Mesendoderm (in vitro differentiated cells): ENCODE measurements around the gene MOXD1.
"Not testable (repeated sequence)": the region's sequence is repeated elsewhere in the genome, so short reads cannot be mapped to it uniquely, and the experiment has no call there.

ENCODE experiments used
- DNase-seq: peaks from one replicate; pipeline ENCODE4 v3.0.0; 2013
- H2AK5ac ChIP-seq: 2 replicates; pipeline ENCODE4 v1.6.1; 2013; ENCODE audit warnings: low read length, inconsistent platforms
- H2BK120ac ChIP-seq: 2 replicates; pipeline ENCODE4 v1.6.1; 2013; ENCODE audit warnings: low read depth, mild to moderate bottlenecking, low read length, moderate library complexity, mixed read lengths
- H2BK15ac ChIP-seq: replicated peaks from 2 replicates; pipeline ENCODE4 v1.6.1; 2013; ENCODE audit warnings: low read depth, mild to moderate bottlenecking, moderate library complexity
- H2BK5ac ChIP-seq: 2 replicates; pipeline ENCODE4 v1.6.1; 2013; ENCODE audit warnings: low read length, inconsistent platforms
- H3K18ac ChIP-seq: 2 replicates; pipeline ENCODE4 v1.6.1; 2013; ENCODE audit warnings: mild to moderate bottlenecking, low read length, mixed read lengths
- H3K23ac ChIP-seq: one replicate; pipeline ENCODE4 v1.6.1; 2013; ENCODE audit warnings: low read length
- H3K27ac ChIP-seq: 2 replicates; pipeline ENCODE4 v1.5.1; 2013; ENCODE audit warnings: low read depth, mild to moderate bottlenecking, inconsistent platforms, low read length, moderate library complexity
- H3K27me3 ChIP-seq: 2 replicates; pipeline ENCODE4 v1.6.1; 2013; ENCODE audit warnings: low read length, control low read depth, mild to moderate bottlenecking, inconsistent platforms; ENCODE audit not compliant: insufficient read depth, poor library complexity
- H3K36me3 ChIP-seq: 2 replicates; pipeline ENCODE4 v1.6.1; 2013; ENCODE audit warnings: low read length, inconsistent platforms; ENCODE audit not compliant: control insufficient read depth, insufficient read depth
- H3K4ac ChIP-seq: one replicate; pipeline ENCODE4 v1.6.1; 2013; ENCODE audit warnings: low read depth, mild to moderate bottlenecking, low read length, moderate library complexity
- H3K4me1 ChIP-seq: 2 replicates; pipeline ENCODE4 v1.6.1; 2013; ENCODE audit warnings: low read depth, low read length, inconsistent platforms; ENCODE audit not compliant: control insufficient read depth
- H3K4me2 ChIP-seq: 2 replicates; pipeline ENCODE4 v1.6.1; 2013; ENCODE audit warnings: low read length
- H3K4me3 ChIP-seq: 2 replicates; pipeline ENCODE4 v1.5.1; 2013; ENCODE audit warnings: mild to moderate bottlenecking, low read length
- H3K56ac ChIP-seq: one replicate; pipeline ENCODE4 v1.6.1; 2013; ENCODE audit warnings: low read length
- H3K79me1 ChIP-seq: 2 replicates; pipeline ENCODE4 v1.6.1; 2013; ENCODE audit warnings: low read length, inconsistent platforms
- H3K79me2 ChIP-seq: 2 replicates; pipeline ENCODE4 v1.6.1; 2013; ENCODE audit warnings: mild to moderate bottlenecking, low read length; ENCODE audit not compliant: control insufficient read depth, insufficient read depth
- H3K9ac ChIP-seq: 2 replicates; pipeline ENCODE4 v1.6.1; 2013; ENCODE audit warnings: low read length, inconsistent platforms
- H4K5ac ChIP-seq: one replicate; pipeline ENCODE4 v1.6.1; 2013; ENCODE audit warnings: low read length
- H4K8ac ChIP-seq: one replicate; pipeline ENCODE4 v1.6.1; 2013; ENCODE audit warnings: low read depth, mild to moderate bottlenecking, control low read depth, low read length, moderate library complexity
- WGBS: extraction: QIAGEN DNeasy Blood & Tissue Kit; methylation state at CpG from one replicate; pipeline ENCODE4 v1.1.7; 2013; ENCODE audit warnings: low lambda C conversion rate, missing lambda C conversion rate; ENCODE audit not compliant: insufficient coverage; ENCODE audit errors: extremely low coverage; 5-methylcytosine and 5-hydroxymethylcytosine counted together

Gene MOXD1

GRCh38 chr6:132270726-132271402 lies 130.4 kb downstream of the MOXD1 start:
- Histone ChIP-seq H3K4me1 (no peaks in the 10 kb centered on the region), H3K9ac (no peak overlapping the region), H2BK120ac (no peak overlapping the region), H3K4me2 (no peak overlapping the region), H3K4me3 (no peak overlapping the region), H2BK5ac (no peak overlapping the region), H3K23ac (no peak overlapping the region), H3K4ac (no peak overlapping the region), H2BK15ac (no peak overlapping the region), H3K79me1 (no peaks in the 10 kb centered on the region), H4K5ac (no peak overlapping the region), H4K8ac (no peak overlapping the region), H3K18ac (no peak overlapping the region), H3K27ac (no peak overlapping the region), H3K27me3 (no peaks in the 10 kb centered on the region), H3K79me2 (no peaks in the 10 kb centered on the region), H2AK5ac (no peak overlapping the region), H3K56ac (no peak overlapping the region), H3K36me3 (no peaks in the 10 kb centered on the region)
- no peak for DNase-seq
- no CpG with 5 or more reads among the region's 4 CpGs for WGBS

- not testable (repeated sequence) for H2AK5ac ChIP-seq, H4K8ac ChIP-seq, H3K79me1 ChIP-seq, H3K56ac ChIP-seq, H3K23ac ChIP-seq, H3K27me3 ChIP-seq, H3K4me3 ChIP-seq, H4K5ac ChIP-seq, H3K79me2 ChIP-seq, H2BK15ac ChIP-seq, H3K4me1 ChIP-seq, H3K9ac ChIP-seq, H3K18ac ChIP-seq, DNase-seq, H3K4me2 ChIP-seq, H2BK5ac ChIP-seq, H2BK120ac ChIP-seq, H3K36me3 ChIP-seq, H3K4ac ChIP-seq, H3K27ac ChIP-seq
- WGBS: no CpG with 5 or more reads among the region's 5 CpGs
These were observed 132.6 kb downstream of the MOXD1 start for GRCh38 chr6:132268666-132269065.

GRCh38 chr6:132268209-132268608 lies 133.1 kb downstream of the MOXD1 start:
- no CpG with 5 or more reads among the region's 2 CpGs for WGBS
- Histone ChIP-seq H3K27ac (no peak overlapping the region), H3K4me2 (no peak overlapping the region), H3K79me2 (no peaks in the 10 kb centered on the region), H2AK5ac (no peak overlapping the region), H2BK5ac (no peak overlapping the region), H4K8ac (no peak overlapping the region), H3K79me1 (no peaks in the 10 kb centered on the region), H2BK15ac (no peak overlapping the region), H3K18ac (no peak overlapping the region), H3K9ac (no peak overlapping the region), H3K23ac (no peak overlapping the region), H3K4ac (no peak overlapping the region), H3K27me3 (no peaks in the 10 kb centered on the region), H2BK120ac (no peak overlapping the region), H3K4me1 (no peaks in the 10 kb centered on the region), H3K56ac (no peak overlapping the region), H3K36me3 (no peaks in the 10 kb centered on the region), H3K4me3 (no peak overlapping the region), H4K5ac (no peak overlapping the region)
- DNase-seq: no peak

- Histone ChIP-seq H3K27ac (no peak overlapping the region), H4K5ac (no peak overlapping the region), H3K36me3 (no peaks in the 10 kb centered on the region), H3K9ac (no peak overlapping the region), H3K18ac (no peak overlapping the region), H3K27me3 (no peaks in the 10 kb centered on the region), H3K4ac (no peak overlapping the region), H3K4me2 (no peak overlapping the region), H4K8ac (no peak overlapping the region), H3K56ac (no peak overlapping the region), H3K23ac (no peak overlapping the region), H3K79me1 (no peaks in the 10 kb centered on the region), H2BK5ac (no peak overlapping the region), H3K4me3 (no peak overlapping the region), H2BK120ac (no peak overlapping the region), H3K79me2 (no peaks in the 10 kb centered on the region), H2AK5ac (no peak overlapping the region), H3K4me1 (no peaks in the 10 kb centered on the region), H2BK15ac (no peak overlapping the region)
- DNase-seq: no peak
These were observed 135.7 kb downstream of the MOXD1 start for GRCh38 chr6:132265451-132266097.

- DNase-seq: no peak
- Histone ChIP-seq H3K27me3 (no peaks in the 10 kb centered on the region), H3K36me3 (no peaks in the 10 kb centered on the region), H3K79me2 (no peaks in the 10 kb centered on the region), H3K23ac (no peak overlapping the region), H2BK5ac (no peak overlapping the region), H4K8ac (no peak overlapping the region), H4K5ac (no peak overlapping the region), H3K4me2 (no peak overlapping the region), H2BK15ac (no peak overlapping the region), H3K18ac (no peak overlapping the region), H2AK5ac (no peak overlapping the region), H3K4me1 (no peaks in the 10 kb centered on the region), H3K4ac (no peak overlapping the region), H2BK120ac (no peak overlapping the region), H3K79me1 (no peaks in the 10 kb centered on the region), H3K56ac (no peak overlapping the region), H3K27ac (no peak overlapping the region), H3K4me3 (no peak overlapping the region), H3K9ac (no peak overlapping the region)
- no CpG with 5 or more reads among the region's 6 CpGs for WGBS
These were observed 137.2 kb downstream of the MOXD1 start for GRCh38 chr6:132264021-132264500.

- Histone ChIP-seq H3K18ac (no peak overlapping the region), H2BK5ac (no peak overlapping the region), H3K79me2 (no peaks in the 10 kb centered on the region), H2BK120ac (no peak overlapping the region), H3K4me3 (no peak overlapping the region), H2BK15ac (no peak overlapping the region), H3K4ac (no peak overlapping the region), H3K79me1 (no peaks in the 10 kb centered on the region), H3K4me1 (no peaks in the 10 kb centered on the region), H4K8ac (no peak overlapping the region), H3K56ac (no peak overlapping the region), H3K23ac (no peak overlapping the region), H3K9ac (no peak overlapping the region), H3K27me3 (no peaks in the 10 kb centered on the region), H2AK5ac (no peak overlapping the region), H4K5ac (no peak overlapping the region), H3K36me3 (no peaks in the 10 kb centered on the region), H3K4me2 (no peak overlapping the region), H3K27ac (no peak overlapping the region)
- no peak for DNase-seq
These were observed 139.9 kb downstream of the MOXD1 start for GRCh38 chr6:132261354-132261753.
